Islet of Langerhans (tissue), 1 donor: ENCODE measurements around the gene PSORS1C1.
"Not testable (repeated sequence)": the region's sequence is repeated elsewhere in the genome, so short reads cannot be mapped to it uniquely, and the experiment has no call there.

ENCODE experiments used
- FAIRE-seq: peaks from one replicate; lab custom pipeline; 2011; peaks lifted over from hg19 to GRCh38; lab: Jason Lieb, UNC

Gene PSORS1C1

DNA sequence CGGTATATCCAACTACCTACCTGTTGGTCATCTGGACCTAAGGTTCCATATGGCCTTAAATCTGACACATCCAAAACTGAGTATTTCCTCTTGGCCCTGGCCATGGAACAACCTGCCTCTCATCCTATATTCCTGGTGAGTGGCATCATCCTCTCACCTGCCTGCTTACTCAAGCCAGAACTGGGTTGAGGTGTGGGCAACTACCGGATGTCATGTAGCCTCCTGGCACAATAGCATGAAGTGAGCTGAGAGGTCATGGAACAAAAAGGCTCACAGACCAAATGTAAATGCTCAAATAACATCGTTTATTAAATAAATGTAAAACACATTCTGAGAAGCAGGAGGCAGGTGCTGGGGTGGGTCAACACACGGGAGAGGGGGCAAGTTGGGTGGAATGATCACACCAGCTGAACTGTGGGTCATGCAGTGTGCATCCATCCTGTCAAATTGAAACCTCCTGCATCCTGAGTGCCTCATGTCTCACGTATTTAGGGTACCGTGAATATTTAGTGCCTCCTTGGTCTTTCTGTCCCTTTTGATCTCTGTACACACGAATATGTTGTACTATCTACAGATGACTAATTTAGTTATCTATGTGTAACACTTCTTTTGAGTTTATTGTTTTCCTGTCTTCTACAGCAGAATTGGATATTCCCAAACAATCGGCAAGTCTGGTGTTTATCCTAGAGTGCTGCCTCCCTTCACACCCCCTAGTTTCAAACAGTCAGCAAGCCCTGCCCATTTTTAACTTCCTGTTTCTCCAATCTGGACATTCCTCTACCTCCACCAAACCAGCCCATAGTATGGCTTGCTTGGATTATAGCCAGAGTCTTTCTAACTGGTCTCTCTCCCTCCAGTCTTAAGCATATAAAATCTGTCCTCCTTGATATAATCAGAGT lies 63.8 kb downstream of the PSORS1C1 start:
- no peak for FAIRE-seq

DNA sequence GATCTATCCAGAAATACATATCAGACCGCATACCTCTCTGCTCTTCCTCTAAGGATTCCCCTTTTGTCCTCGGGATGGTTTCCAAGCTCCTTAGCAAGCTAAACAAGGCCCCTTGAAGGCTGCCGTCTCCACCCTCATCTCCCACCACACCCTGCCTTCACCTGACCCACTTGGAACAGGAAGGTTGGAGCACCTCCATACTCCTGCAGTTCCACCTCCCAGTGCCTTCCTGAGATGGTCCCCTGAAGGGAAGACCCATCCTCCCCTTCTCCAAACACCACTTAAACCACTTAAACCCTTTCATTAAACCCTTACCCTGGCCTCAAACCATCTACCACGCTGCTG lies 64.4 kb downstream of the PSORS1C1 start:
- no peak for FAIRE-seq

DNA sequence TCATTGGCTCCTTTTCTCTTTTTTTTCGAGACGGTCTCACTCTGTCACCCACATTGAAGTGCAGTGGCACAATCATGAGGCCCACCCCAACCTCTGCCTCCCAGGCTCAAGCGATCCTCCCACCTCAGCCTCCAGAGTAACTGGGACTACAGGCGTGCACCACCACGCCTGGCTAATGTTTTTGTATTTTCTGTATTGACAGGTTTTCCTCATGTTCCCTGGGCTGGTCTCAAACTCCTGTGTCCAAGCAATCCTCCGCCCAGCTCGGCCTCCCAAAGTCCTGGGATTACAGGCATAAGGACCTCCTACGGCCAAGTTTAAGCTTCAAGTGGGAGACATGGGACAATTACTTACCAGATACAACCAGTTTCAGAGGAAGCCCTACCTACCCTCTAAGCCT lies 65.3 kb downstream of the PSORS1C1 start:
- FAIRE-seq, result no peak

DNA sequence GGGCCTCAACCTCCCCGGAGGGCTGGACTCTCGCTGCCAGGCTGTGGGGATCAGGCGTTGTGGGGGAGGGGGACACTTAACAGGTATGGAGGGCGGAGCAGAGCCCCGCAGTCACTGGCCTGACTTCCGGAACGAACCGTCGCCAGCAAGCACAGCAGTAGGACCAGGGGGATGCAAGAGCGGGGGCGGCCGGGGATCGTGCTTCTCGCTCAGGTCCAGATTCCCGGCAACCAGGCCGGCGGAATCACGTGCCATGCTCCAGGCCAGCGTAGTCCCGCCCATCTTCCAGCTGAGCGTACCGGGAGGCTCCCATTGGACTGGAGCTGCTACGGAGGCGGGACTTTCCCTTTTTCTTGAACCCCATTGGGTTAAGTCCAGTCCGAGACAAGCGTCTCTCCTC lies 65.9 kb downstream of the PSORS1C1 start:
- no peak for FAIRE-seq

DNA sequence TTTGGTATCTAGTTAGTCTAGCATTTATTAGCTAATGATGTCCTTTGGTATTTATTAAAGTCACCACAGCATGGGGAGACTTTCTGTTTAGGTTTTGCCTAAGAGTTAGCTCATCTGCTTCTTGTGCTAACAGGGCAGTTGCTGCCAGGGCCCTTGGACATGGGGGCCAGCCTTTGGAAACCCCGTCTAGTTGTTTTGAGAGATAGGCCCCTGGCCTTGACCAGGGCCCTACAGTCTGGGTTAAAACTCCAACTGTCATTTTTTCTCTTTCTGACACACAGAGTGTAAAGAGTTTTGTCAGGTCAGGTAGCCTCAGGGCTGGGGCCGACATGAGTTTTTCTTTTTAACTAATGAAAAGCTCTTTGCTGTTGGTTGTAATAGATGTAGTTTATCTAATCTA lies 68.7 kb downstream of the PSORS1C1 start:
- not testable (repeated sequence) for FAIRE-seq

DNA sequence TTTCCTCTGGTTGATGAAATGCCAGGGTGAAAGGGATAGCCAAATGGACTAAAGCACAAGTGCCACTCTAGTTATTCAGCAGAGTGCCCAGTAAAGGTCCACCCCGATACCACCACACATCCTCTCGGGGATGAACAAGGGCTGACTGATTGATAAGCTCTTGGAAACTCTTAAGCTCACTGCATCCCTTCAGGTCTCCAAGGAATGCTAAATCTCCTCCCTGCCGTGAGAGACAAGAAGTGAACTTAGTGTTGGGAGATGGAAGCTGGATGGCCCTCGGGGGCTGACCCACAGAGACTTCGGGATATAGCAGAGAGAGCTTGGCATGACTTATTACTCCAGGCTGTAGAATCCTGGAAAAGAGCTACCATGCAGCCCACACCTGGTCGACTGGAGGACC lies 69.3 kb downstream of the PSORS1C1 start:
- FAIRE-seq, result not testable (repeated sequence)

DNA sequence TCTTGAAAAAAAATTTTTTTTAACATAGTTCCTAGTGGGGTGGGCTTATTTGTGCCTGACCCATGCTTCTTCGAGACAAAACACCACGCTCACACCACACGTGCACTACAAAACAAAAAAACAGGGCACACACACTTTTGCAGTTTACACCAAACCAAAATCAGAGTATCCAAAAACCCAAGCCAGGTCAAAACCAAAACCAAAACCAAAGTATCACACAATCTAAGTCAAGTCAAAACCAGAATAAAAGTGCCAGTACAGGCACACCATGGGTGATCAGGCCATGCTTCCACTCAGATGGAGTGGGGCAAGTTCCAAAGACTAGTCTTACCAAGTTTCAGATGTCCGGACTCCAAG lies 71.1 kb downstream of the PSORS1C1 start:
- FAIRE-seq, result not testable (repeated sequence)

DNA sequence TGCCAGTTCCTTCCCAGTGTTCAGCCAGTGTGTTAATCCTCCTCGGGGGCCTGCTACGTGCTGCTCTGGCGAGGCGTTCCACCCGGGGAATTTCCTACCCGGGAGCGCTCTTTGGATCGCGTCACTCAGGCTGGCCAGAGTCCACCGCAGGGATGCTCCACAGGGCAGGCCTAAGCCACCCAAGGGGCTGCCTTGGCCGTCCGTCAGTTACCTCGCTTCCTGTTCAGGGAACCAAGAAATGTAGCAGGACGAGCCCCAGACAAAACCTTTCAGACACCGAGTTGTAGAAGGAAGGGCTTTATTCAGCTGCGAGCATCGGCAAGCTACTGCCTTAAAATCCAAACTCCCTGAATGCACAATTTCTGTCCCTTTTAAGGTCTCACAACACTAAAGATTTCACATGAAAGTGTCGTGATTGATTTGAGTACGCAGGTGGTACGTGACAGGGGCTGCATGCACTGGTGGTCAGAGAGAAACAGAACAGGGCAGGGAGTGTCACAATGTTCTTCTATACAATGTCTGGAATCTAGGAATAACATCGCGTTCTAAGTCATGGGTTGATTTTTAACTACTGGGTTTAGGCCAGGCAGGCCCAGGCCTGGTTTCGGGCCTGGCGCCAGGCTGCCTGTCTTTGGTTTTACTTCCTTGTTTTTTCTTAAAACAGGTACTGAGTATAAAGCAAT lies 71.6 kb downstream of the PSORS1C1 start:
- no peak for FAIRE-seq

DNA sequence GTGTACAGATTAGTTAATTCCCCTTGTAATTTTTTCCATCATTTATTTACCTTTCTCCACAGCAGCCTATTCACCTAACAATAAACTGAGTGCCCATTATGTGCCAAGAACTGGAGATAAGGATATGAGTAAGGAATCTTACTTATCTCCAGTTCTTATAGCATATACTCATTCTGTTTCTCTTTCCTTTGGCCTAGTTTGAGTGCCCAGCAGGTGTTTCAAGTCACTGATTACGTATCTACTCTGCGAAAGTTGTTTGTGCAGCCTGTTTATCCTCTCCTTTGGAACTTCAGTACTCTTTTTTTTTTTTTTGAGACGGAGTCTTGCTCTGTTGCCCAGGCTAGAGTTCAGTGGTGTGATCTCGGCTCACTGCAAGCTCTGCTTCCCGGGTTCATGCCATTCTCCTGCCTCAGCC lies 73.2 kb downstream of the PSORS1C1 start:
- FAIRE-seq, result no peak

DNA sequence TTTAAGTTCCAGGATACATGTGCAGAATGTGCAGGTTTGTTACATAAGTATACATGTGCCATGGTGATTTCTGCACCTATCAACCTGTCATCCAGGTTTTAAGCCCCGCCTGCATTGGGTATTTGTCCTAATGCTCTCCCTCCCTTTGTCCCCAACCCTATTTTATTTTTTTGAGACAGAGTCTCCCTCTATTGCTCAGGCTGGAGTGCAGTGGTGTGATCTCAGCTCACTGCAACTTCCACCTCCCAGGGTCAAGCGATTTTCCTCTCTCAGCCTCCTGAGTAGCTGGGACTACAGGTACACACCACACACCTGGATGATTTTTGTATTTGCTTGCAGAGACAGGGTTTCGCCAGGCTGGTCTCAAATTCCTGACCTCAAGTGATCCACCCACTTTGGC lies 74.6 kb downstream of the PSORS1C1 start:
- FAIRE-seq, result not testable (repeated sequence)
